HG03571 (cell line): ENCODE measurements around the gene ADAM17.
"Not testable (repeated sequence)": the region's sequence is repeated elsewhere in the genome, so short reads cannot be mapped to it uniquely, and the experiment has no call there.

Source experiments
- ATAC-seq: cut with Tn5 transposase; IDR thresholded peaks from one replicate; pipeline ENCODE4 v1.9.1; 2021; ENCODE audit not compliant: unreplicated experiment

The ADAM17 gene

DNA sequence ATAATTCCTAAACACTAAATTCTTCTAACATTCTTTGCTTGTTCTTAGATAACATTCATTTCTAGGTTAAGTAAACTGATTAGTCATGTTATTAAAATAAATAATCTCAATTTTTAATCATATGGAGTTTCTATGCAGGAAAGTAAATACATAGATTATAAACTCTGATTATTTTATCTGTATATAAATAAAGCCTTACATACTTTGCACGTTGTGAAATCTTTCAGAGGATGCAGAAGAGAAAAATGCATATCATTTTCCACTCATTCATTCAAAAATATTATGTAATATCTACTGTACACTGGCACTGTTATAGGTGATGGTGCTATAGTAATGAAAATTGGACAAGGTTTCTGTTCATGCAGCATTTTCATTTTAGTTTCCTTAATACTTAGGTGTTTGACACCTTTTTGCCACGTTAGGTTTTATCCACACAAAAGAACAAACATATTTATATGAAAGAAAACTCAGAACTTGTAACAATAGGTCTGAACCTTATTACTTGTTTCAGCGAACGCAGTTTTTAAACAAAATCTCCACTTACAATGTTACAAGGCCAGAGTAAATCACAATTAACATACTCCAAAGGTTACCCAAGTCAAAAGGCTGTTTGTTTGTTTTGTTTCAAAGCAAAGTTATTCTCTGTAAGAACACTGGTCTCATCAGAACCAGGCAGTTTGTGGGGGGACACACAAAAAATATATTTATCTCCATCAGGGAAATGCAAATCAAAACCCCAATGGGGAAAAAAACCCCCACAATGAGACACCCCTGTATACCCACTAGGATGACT lies 27.4 kb downstream of the ADAM17 start:
- no peak for ATAC-seq

DNA sequence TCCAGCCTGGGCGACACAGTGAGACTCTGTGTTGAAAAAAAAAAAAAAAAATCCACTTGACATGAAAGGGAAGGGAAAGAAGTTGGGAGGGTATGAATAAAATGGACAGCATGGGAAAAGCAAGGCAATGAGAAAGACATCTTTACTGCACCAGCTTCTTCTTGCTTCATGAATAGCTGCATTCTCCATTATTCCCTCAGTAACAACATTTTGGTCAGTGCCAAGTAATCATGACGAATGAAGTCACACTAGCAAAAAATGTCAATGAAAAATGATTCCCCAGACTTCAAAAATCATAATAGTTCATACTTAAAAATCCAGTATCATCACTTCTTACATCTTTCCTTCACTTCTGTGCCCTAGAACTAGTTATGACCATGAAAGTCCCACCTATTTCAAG lies 30.4 kb downstream of the ADAM17 start:
- no peak for ATAC-seq

DNA sequence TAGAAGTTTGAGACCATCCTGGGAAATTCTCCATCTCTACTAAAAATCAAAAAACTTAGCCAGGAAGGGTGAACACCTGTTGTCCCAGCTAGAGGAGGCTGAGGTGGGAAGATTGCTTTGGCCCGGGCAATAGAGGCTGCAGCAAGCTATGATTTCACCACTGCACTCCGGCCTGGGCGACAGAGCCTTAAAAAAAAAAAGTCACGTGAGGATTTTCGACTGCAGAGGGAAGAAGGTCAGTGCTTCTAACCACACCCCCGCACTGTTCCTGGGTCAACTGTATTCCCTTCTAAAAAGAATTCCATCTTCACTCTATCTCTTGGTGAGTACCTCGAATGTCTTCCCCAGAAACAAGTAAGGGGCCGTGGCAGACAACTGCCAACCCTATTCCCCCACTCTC lies 31.3 kb downstream of the ADAM17 start:
- no peak for ATAC-seq

DNA sequence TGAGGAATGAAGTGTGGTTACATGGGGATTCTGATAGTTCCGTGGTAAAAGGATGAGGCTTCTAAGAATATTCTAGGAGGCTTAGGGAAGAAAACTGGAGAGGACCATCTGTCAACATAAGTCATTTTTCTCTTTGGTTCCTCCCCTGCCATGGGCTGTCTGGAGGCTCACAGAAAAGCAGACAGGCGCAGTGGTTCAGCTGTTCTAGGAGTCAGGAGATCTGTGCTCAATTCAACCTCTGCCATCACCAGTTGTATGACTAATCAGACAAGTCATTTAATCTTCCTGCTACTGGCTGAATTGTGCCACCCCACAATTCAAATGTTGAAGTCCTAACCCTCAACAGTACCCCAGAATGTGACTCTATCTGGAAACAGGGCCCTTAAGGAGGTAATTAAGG lies 36.4 kb downstream of the ADAM17 start:
- no peak for ATAC-seq

DNA sequence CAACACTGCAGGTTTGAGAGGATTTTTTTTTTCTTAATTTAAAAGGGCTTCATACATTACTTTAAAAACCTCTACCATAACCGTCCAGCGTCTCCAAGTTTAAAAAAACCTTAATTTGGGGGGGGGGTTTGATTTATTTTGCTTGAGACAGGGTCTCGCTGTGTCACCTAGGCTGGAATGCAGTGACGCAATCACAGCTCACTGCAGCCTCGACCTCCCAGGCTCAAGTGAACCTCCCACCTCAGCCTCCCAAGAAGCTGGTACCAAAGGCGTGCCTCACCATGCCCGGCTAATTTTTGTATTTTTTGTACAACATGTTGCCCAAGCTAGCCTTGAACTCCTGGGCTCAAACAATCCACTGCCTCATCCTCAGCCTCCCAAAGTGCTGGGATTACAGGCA lies 36.9 kb downstream of the ADAM17 start:
- no peak for ATAC-seq

DNA sequence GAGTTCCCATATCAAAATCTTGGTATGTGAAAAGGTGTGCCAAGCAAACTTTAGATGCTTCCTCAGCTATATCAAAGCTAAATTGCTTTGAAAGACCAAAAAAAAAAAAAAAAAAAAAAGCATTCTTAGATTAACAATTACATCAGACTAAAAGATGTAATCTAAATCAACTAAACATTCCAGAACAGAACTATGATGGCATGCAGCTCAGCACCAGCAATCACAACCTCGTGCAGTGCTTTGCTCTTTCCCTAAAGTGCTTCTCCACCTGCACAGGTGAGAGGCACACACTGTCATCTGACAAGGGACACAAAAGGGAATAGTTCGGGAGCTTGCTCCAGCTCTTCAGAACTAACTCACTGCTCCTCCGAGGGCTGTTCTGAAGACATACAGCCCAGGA lies 37.5 kb downstream of the ADAM17 start:
- ATAC-seq = no peak

DNA sequence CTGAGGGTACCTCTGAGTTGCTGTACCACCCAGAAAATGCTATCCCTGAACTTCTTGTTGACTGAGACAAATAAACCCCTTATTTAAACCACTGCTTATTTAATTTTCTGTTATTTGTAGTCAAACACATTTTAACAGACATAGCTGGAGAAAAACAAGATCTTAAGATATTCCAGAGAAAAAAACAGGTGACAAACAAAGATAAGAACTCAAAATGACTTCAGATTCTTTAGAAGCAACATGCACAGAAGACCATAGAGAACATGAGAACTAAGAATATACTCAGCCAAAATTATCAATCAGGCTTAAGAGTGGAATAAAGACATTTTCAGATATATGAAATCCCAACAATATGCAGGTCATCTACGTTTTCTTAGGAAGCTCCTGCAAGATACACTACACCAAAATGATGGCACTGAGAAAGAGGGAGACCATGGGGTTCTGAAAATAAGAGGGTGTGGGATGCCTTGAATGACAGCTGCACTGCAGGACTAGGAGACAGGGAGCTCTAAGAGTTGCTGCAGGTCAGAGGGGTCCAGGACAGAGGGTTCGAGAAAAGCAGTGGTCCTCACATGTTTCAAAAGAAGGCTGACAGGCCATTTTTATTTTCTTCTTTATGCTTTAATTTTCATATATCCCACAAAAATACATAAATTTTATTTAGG lies 38.4 kb downstream of the ADAM17 start:
- ATAC-seq = no peak

DNA sequence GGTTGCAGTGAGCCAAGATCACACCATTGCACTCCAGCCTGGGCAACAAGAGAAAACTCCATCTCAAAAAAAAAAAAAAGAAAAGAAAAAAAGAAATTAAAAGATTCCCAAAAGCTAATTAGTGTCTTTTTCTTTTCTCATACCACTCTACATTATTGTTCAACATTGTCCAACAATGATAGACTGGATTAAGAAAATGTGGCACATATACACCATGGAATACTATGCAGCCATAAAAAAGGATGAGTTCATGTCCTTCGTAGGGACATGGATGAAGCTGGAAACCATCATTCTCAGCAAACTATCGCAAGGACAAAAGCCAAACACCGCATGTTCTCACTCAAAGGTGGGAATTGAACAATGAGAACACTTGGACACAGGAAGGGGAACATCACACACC lies 41.7 kb downstream of the ADAM17 start:
- not testable (repeated sequence) for ATAC-seq

DNA sequence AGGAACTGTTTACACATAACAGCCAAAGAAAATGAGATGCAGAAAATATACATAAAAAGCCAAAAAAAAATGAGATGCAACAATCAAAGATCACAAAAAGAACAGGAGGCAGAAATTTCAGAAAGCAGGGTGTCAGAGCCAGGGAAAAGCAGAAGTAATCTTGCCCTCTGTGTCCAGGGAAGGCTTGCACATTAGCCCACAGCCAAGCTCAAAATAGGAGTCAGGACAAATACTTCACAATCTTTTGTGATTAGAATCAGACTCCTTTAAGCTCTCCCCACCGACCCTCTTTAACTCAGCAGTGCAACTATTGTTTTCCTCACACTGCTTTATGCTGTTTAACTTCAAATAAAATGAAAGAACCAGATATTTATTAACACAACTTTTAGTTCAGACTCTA lies 46.7 kb downstream of the ADAM17 start:
- ATAC-seq = no peak

DNA sequence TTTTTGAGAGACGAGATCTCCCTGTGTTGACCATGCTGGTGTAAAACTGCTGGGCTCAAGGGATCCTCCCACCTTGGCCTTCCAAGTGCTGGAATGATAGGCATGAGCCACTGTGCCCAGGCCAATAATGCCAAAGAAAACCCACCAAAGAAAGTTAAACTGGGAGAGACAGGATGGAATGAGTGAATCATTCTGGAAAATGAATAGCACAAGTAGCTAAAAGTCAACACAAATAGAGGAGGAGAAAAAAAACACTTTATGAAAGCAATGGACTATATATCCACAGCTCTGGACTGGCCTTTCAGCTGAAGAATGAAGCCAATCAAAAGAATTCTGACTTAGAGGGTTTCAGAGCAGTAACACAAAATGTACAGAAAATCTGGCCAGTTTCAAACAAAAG lies 57.4 kb downstream of the ADAM17 start:
- ATAC-seq = no peak

DNA sequence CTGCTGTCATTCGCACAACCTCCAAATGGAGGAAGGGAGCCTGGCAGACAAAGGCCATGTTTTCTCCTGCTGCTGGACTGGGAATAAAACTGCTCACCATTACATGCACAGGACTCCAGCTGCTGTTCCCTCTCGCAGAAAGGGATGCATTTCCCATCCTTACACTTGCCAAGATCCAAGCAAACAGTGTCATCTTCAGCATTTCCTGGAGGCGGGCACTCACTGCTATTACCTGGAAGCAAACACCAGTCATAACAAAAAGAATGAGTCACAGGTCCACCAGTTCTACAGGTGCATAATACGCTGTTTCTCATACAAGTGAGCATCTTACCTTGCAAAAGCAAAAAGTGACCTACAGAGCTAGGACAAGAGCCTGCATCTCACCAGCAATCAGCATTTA lies 58.6 kb downstream of the ADAM17 start:
- ATAC-seq = no peak

DNA sequence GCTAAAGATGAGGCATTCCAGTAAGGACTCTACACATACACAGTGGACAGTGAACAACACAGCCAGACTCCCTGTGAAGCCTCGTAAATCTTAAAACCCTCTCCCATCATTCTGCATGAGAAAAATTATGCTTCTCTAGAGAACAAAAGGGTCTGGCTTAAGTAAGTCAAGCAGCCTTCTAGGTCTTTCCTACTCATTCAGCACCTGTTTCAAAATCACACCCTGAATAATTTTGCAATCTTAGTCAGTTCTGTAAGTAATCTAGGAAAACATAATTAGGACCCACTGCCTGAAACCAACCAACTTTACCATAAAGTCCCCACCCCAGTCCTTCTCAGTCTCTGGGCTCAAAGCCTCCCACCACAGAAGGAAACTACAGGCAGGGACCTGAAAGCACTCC lies 61.5 kb downstream of the ADAM17 start:
- no peak for ATAC-seq

DNA sequence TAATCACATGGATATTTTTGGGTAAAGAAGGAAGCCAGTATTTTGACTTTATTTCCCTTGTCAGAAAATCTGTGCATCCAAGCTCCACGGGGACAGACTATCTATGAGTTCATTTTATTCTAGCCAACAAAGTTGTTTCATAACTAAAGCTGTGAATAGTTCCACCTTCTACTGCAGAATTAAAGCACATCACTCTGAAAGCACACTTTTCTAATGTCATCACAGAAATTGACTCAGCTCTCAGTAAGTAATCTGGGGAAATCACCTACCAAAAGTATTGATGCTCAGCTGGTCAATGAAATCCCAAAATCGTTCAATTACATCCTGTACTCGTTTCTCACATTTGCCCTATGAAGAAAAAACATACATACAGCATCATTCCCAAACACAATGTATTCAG lies 62.2 kb downstream of the ADAM17 start:
- ATAC-seq = no peak

DNA sequence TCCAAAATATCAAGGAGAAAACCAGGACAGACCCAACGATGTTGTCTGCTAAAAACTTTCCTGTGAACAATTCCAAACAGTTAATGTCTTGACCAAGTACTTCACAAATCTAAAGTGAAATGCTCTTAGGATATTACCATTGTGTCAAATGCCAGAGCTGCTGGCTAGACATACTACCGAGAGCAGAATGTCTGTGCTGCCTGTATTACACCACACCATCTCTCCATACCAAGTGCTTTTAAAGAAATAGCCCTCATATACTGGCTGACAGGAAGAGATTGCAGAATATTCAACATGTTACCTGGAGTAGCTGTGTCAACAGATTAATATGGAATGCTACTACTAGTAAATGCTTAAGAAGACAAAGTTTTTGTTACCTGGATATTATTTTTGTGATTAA lies 62.7 kb downstream of the ADAM17 start:
- no peak for ATAC-seq

DNA sequence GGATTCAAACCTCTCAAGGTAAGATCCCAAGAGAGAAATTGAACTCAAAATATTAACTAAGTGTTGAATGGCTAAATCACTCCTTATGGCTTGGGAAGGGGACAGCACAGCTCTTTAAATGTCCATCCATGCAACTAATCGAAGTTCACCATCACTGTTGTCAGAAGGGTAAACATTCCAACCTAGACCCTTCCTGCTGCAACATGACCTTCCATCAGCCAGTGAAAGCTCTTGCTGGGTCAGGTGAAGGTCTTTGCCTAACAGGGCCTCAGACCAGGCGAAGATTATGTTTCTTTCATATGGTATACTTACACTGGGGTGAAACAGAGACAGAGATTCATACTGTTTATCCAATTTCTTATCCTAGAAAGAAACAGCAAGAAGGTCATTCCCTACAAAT lies 64.8 kb downstream of the ADAM17 start:
- ATAC-seq = no peak

DNA sequence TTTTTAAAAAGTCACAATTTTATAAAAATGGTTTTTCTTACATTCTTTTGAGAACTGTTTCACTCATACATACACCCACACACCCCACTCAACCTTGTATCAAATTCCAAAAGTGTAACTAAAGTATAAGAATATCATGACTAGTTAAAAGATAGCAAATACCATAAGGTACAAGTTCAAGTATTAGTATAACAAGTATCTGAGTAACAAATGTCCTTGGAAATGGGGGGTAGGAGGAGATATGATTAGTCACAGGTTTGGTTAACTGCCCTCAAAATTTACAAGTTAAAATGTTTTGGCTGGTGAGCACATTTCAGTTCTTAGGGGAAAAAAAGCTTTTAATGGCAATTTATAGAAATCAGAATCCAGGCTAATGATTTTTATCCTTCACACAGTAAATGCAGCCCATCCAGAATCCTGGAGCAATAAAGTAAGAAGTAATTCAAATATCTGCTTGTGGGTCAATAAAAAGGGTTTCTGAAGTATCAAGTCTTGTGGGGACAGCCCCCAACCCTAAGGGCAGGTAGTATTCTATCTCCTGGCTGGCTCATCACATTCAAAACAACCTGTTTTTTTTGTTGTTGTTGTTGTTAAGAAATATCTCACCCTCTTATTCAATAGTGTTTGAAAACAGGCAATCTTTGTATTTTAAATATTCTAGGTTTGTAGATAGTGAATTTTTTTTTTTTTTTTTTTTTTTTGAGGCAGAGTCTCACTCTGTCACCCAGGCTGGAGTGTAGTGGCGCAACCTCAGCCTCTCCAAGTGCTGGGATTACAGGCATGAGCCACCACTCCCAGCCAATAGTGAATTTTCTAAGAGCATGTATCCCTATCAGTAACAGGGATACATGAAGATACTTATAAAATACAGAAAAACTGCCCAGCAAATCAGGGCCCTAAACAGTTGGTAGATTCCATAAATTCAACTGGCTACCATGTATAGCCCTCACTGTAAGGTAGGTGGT lies 66.8 kb downstream of the ADAM17 start:
- no peak for ATAC-seq

DNA sequence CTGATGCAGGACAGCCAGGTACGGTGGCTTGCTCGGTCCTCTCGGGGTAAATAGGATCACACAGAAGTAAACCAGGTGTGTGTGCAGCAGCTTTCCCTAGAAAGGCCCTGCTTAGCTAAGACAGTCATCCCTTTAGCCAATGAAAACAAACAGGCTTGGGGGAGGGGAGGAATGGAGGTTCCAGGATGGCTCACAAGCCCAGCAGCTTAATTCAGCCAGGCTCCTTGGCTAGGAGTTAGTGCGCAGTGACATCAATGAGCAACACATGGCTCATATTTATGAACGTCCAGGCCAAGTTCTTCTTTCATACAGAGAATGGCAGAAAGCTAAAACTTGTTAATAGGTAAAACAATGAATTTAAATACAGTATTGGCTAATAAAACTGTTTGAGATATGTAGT lies 71.1 kb downstream of the ADAM17 start:
- no peak for ATAC-seq

DNA sequence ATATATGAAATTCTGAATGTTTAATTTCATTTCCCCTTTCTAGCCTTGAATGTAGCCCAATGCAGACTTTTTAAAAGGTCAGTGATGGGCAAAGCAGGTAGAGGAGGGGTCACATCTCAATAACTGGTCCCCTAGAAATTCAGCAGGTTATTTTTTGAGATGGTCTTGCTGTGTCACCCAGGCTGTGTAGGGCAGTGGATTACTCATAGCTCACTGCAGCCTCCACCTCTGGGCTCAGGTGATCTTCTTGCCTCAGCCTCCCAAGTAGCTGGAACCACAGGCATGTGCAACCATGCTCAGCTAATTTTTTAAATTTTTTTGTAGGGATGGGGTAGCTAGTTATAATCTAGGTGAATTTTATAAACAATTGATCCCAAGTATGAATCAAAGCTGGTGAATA lies 72.5 kb downstream of the ADAM17 start:
- ATAC-seq = no peak

DNA sequence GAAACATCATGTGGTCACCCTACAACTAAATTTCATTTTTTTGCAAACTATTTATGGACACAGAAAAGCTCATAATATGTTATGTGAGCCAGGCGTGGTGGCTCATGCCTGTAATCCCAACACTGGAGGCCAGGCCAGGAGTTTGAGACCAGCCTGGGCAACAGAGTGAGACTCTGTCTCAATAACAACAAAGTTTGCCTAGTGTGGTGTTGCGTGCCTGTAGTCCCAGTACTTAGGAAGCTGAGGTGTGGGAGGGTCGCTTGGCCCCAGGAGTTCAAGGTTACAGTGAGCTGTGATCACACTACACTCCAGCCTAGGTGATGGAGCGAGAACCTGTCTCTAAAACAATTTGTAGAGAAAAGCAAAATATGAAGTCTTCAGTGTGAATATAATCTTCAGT lies 75.5 kb downstream of the ADAM17 start:
- no peak for ATAC-seq

DNA sequence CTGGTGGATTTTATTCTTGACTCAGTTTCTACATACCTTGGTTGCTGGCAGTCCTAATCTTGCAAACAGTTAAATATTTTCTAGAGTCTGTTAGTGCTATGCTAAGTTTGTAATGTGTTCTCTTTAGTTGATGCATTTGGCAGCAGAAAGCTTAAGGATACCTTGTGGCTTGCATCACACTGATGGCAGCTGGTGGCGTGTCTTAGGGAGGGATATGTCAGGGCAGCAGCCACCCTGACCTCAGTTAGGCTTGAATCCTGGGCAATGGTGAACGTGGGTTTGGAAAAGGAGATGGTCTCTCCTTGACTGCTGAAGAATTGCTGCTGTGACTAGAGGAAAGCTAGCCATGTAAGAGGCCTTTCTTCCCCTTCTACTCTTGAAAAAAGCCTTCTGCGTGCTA lies 77.1 kb downstream of the ADAM17 start:
- no peak for ATAC-seq

DNA sequence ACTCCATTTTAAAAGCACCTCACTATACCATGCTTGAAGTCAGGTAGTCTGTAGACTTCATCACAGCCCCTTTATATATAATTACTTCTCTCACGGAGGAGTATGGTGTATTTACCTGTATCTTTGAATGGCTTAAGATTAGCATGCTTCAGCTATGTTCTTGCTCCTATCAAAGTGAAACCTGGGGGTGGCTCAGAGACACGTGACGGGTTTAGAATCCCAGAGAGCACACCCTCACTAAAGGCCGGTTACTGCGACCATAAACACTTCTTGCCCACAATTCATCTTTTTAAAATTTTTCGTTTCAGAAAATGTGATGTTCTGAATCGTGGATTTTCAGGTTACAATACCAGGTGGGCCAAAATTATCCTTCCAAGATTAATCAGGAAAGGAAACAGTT lies 77.7 kb downstream of the ADAM17 start:
- ATAC-seq = no peak
